GM18502 (cell line): Measurements from ENCODE around the gene ZSWIM3.
"Not testable (repeated sequence)": the region's sequence is repeated elsewhere in the genome, so short reads cannot be mapped to it uniquely, and the experiment has no call there.

Source experiments
- ATAC-seq: cut with Tn5 transposase; IDR thresholded peaks from one replicate; pipeline ENCODE4 v1.9.1; 2021; ENCODE audit warnings: mild to moderate bottlenecking; ENCODE audit not compliant: unreplicated experiment, poor library complexity

Gene ZSWIM3

DNA sequence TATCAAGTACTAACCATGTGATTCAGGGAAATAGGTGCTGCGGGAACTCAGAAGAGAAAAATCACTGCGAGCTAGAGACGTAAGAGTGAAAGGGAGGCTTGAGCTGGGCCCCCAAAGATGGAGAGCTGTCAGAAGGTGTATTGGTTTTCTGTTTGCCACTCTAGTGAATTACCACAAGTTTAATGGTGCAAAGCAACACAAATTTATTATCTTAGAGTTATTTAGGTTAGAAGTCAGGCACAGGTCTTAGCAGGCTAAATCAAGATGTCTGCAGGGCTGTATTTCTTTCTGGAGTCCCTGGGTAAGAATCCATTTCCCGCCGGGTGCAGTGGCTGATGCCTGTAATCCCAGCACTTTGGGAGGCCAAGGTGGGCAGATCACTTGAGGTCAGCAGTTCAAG, 2.5 kb downstream of the ZSWIM3 start:
- ATAC-seq = no peak

DNA sequence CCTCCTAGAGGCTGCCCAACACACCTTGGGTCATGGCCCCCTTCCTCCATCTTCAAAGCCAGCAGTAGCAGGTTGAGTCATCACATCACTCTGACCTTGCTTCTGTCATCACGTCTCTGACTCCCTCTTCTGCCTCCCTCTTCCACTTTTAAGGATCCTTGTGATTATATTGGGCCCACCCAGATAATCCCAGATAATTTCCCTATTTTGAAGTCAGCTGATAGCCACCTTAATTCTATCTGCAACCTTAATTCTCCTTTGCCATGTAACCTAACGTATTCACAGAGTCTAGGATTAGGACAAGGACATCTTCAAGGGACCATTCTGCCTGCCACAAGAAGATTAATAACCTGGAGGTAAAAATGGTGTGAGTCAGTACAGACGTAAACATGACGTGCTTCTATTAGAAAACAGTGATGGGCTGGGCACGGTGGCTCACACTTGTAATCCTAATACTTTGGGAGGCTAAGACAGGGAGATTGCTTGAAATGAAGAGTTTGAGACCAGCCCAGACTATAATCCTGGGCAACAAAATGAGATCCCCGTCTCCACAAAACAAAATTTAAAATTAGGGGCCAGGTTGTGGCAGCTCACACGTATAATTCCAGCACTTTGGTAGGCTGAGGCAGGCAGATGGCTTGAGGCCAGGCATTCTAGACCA, 3.3 kb downstream of the ZSWIM3 start:
- ATAC-seq = no peak

DNA sequence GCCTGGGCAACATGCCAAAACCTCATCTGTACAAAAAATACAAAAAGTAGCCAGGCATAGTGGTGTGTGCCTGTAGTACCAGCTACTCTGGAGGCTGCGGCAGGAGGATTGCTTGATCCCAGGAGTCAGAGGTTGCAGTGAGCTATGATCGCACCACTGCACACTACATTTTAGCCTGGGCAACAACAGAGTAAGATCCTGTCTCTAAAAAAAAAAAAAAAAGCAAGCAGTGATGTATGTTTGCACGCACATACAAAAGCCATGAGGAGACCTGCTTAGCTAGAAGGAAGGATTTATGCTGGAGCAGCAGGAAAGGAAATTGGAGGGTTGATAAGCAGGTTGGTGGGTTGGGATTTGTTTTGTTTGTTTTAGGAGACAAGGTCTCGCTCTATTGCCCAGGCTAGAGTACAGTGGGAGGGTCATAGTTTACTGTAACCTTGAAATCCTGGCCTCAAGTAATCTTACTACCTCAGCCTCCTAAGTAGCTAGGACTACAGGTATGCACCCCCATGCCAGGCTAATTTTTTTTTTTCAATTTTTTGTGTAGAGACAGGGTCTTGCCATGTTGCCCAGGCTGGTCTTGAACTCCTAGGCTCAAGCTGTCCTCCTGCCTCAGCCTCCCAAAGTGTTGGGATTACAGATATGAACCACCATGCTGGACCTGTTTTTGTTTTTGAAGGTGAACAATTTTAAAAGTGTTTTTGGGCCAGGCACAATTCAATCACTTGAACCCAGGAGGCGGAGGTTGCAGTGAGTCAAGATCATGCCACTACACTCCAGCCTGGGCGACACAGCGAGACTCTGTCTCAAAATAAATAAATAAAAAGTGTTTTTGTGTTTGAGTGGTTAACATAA, 4.0 kb downstream of the ZSWIM3 start:
- ATAC-seq = no peak

DNA sequence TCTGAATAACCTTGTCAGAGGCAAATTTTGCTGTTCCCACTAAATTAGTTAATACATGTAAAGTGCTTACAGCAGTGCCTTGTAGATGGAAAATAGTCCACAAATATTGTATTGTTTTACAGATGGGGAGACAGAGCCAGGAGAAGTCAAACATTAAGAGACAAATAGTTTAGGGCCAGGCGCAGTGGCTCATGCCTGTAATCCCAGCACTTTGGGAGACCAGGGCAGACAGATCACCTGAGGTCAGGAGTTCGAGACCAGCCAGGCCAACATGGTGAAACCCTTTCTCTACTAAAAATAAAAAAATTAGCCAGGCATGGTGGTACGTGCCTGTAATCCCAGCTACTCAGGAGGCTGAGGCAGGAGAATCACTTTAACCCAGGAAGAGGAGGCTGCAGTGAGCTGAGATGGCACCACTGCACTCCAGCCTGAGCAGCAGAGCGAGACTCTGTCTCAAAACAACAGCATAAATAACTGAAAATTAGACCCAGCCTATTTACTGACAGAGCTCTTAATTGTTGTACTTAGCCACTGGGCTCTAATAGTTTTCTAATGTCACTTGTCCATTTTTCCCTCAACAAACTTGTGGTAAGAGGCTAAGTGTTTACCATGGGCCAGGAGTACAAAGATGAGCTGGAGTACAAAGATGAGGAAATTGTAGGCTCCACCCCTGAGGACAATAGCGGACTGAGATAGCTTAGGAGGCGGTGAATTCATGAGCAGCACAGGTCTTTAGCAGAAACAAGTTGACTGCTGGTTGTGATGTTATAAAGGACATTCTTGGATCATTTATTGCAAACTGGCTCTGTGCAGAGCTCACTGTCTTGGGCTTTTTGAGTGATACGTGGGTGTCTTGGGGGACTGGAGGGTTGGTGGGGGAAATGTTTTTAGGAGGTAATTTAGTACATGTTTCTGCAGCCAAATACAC, 6.4 kb downstream of the ZSWIM3 start:
- no peak for ATAC-seq

DNA sequence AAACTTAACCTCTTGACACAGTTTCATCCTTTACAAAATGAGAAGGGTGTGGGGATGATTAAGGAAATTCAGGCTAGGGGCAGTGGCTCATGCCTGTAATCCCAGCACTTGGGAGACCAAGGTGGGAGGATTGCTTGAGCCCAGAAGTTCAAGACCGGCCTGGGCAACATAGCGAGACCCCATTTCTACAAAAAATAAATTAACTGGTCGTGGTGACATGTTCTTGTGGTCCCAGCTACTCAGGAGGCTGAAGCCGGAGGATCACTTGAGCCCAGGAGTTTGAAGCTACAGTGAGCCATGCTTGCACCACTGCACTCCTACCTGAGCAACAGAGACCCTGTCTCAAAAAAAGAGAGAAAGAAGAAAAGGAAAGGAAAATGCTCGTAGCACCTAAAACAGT, 9.0 kb downstream of the ZSWIM3 start:
- no peak for ATAC-seq

DNA sequence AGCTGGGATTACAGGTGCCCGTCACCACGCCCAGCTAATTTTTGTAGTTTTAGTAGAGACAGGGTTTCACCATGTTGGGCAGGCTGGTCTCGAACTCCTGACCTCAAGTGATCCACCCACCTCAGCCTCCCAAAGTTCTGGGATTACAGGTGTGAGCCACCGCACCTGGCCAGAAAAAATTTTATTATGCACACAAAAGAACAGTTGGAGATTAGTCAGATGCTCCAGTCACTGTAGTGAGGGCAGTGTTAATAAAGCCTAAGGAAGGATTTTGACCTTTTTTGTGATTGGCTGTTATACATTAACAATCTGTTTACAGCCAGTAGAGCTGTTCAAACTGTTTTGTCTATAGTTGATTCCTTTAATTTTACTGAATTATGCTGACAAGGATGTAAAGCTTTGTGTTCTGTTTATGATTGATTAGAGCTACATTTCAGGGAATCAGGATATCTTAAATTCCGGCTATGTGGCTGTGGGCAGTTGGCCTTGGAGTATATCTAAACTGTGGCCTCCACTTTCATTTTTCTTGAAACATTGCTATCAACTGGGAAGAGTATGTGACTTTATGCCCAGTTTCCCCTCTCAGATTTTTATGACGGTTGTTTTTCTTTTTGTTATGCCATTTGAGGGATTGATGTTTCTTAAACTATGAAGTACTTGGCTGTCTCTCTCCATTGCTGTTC, 9.9 kb downstream of the ZSWIM3 start:
- ATAC-seq = no peak

DNA sequence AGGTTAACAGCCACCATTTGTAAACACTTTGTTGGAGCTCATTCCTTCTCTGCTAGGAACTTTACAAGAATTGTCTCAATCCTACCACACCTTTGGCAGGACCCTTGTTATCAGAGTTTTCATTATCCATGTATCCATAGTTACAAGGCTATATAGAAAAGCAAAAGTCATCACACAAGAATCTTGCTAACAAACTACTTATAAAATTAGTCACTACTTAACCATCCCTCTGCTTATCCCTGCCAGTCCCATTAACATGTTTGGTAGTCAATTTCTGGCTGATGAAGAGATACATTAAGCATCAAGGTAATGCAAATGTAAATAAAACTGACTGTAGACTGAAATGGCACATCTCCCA, 10.4 kb downstream of the ZSWIM3 start:
- no peak for ATAC-seq

DNA sequence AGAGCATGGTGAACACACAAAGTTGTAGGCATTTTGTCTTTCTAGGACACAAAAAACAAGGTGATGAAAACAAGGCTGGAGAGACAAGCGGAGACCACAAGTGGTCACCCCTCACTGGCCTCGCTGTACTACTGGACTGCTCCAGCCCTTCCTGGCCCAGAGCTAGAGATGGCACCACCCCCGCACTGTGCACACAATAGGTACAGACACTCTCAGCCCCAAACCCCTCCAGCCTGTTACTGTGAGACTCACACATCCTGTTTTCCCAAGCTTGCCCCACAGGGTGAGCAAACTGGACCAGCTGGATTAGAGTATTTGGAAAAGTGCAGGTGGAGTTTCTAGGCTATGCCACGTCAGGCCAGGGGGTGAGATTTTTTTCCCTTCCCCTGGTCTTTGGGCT, 15.2 kb downstream of the ZSWIM3 start:
- ATAC-seq = no peak

DNA sequence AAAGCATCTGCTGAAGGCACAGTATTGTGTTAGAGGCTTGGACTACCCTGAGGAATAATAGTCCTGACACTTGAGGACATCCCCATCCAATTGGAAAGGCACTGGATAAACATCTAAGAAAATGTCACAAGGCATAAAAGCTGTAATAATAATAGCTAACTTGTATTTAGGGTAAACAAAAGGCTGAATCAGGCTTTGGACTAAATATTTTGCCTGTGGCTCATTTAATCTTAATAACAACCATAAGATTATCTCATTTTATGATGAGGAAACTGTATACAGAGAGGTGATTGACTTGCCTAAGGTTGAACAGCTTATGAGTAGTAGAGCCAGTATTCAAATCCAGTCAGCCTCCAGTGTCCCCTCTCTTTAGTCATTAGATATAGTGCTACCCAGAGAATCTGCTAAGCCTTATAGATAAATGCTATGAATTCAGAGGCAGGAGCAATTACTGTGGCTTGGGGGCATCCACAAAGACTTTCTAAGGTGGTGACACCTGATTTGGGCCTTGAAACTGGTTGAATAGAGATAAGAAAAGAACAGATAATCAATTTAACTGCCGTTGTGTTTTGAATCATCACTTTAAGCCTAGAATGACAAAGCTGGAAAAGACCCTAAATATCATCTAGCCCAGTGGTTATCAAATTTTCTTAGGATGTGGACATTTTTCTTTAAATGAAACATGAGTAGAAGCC, 16.1 kb downstream of the ZSWIM3 start:
- ATAC-seq = no peak

DNA sequence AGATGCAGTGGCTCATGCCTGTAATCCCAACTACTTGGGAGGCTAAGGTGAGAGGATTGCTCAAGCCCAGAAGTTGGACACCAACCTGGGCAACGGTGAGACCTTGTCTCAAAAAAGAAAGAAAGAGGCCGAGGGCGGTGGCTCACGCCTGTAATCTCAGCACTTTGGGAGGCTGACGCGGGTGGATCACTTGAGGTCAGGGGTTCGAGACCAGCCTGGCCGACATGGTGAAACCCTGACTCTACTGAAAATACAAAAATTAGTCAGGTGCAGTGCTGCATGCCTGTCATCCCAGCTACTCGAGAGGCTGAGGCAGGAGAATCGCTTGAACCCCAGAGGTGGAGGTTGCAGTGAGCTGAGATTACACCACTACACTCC, 16.7 kb downstream of the ZSWIM3 start:
- ATAC-seq = not testable (repeated sequence)

DNA sequence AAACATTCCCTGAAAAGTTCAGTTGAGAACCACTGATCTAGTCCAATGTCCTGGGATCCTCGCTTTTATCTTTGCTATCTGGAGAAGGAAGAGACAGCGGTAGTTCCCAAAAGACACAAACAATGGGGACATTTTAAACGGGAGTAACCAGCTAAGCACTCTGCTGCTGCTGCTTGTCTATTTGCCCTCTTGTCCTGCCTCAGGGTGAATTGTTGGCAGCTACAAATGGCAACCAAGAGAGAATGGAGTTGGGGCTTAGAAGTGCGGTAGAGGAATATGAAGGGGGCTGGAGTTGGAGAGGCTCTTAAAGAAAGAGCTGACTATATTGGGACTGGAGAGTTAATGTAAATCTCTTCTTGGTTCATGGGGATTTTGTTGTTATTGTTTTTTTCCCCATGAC, 17.2 kb downstream of the ZSWIM3 start:
- no peak for ATAC-seq

DNA sequence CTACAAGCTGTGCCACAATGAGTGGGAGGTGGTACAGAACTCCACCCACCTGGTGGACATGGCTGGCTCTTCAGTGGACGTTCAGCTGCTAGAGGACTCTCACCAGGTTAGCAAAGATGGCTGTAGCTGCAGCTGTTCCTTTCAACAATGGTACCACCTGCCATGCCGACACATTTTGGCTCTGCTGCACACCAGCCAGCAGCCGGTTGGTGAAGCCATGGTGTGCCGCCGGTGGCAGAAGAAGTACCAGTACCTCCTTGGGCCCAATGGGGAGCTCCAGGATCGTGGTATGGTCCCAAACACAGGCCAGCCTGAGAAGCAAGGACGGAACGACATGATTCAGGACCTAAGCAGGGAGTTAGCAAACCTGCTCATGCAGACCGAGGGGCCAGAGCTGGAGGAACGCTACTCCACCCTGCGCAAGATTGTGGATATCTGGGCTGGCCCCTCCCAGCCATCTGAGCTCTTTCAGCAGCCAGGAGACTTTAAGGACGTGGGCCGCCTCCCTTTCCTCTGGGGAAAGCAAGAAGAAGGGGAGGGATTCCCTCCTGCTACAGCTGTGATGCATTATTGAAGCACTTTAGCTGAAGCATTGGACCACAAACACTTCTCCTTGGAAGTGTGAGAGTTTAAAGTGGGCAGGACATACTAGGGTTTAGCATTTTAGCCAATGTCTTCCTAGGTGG, 20.8 kb downstream of the ZSWIM3 start:
- no peak for ATAC-seq

DNA sequence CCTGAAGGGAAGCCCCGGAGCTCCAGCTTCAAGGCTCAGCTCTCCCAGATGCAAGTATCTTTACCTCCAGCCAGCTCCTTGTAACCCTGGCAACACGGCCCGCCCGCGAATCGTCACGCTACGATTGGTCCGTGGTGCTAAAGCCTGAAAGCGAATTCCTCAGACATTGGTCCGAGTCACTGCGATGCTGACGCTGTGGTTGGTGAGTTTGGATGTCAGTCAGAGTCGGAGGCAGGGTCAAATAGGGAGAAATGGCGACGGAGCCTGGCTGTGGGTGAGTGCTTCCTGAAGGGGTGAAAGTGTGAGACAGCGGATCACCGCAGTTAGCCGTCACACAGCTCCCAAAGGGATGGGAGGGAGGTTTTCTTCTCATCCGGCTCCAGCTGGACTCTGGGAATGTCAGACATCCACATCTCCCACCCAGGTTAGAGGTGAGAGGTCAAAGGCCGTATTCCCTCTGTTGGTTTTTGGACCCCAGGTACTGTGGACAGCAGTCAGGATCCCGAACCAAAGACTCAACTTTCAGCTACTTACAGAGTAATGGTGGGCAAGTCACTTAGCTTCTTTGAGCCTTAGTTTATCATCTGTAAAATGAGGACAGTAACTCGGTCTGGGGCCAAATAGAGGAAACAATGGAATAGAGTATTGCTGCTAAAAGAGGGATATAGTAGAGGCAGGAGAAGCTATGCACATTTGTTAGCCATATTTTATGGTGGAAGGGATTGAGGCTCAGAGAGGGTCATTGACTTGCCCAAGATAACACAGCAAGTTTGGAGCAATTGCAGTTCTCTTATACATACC, 23.8 kb downstream of the ZSWIM3 start, which contains the start of gene ZSWIM1:
Gene ZSWIM1, plus strand, starts transcription at position 240 of the 801 bp plus-strand sequence. CDS start 1,366 bp downstream, outside the sequence.
- ATAC-seq = peak; percentile 96

DNA sequence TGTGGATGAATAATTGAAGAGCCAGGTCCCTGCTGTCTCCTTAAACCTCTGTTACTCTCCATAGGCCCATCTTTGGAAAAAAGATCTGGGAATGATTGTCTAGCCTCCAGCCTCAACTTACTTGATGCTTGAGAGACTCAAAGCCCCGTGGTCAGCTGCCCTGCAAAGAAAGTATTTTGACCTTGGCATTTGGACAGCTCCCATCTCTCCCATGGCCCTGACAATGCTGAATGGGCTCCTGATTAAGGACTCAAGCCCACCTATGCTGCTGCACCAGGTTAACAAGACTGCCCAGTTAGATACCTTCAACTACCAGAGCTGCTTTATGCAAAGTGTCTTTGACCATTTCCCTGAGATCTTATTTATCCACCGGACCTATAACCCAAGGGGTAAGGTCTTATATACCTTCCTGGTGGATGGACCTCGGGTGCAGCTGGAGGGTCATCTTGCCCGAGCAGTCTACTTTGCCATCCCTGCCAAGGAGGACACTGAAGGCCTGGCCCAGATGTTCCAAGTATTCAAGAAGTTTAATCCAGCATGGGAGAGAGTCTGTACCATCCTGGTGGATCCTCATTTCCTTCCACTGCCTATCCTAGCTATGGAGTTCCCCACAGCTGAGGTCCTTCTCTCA, 25.2 kb downstream of the ZSWIM3 start:
- ATAC-seq = no peak

DNA sequence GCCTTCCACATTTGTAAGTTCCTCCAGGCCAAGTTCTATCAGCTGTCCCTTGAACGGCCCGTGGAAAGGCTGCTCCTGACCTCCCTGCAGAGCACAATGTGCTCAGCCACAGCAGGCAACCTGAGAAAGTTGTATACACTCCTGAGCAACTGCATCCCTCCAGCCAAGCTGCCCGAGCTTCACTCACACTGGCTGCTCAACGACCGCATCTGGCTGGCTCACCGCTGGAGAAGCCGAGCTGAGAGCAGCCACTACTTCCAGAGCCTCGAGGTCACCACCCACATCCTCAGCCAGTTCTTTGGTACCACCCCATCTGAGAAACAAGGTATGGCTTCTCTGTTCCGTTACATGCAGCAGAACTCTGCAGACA, 25.7 kb downstream of the ZSWIM3 start:
- no peak for ATAC-seq

DNA sequence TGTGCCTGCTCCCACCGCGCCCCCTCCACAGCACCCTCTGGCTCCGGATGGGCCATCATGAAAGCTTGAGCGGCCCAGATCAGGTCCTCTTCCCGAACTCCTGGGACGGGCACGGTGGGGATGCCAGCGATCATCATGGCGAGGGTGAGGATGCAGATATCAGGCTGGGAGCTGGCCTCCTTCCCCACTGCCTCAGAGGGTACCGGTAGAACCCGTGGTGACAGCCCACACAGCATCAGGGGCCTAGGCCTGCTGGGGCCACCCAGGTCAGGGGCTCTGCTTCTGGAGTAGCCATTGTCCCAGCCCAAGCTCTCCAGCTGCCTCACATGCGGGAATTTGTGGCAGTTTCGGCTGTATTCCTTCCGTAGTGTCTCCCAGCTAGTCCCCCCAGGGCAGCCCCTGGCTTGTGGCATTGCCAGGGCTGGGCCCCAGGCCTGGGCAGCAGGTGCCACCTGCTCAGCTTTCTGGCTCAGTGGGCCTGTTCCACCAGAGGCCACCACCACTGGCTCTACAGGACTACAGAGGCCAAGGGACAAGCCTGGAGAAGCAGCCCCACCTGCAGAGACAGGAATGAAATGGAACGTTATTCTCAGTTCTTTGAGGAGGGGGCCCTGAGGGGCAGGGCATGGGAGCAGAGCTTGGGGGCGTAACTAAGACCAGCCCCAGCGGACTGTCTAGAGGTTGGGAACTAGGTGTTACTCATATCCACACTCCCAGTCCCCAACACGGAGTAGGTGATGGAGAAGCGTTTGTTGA, 29.4 kb downstream of the ZSWIM3 start:
- no peak for ATAC-seq

DNA sequence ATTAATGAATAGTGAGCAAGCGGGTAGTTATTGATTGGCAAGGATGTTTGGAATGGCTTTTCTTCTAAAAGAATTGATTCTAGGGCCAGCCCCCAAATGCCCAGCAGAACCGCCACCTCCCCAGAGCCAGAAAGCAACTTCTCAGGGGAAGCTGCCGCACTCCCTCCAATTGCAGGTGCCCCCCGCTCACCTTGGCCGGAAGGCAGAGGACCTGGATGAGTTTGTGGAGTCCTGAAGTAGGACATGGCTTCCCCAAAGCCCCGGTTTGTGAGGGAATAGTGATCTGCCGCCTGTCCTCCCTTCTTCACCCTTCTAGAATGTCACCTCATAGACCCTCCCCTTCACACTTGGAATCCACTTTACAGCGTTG, 29.9 kb downstream of the ZSWIM3 start, which contains the start of gene SPATA25:
Gene SPATA25, minus strand, starts transcription at position 277 of the 370 bp plus-strand sequence. Its CDS starts 32 bp downstream, at position 245.
- ATAC-seq = no peak
